Activated CD4-positive, alpha-beta T cell treated with anti-CD3 and anti-CD28 coated beads, Interleukin-2, Interleukin-6, amounts not matched to agents 100 ng/mL and 50 ng/mL, durations not matched to agents 16 hours and 8 hours (primary cell): ENCODE measurements around the gene TFAP2B.

Source experiments
- DNase-seq: peaks from one replicate; pipeline ENCODE4 v3.0.0-alpha.2; 2020

The TFAP2B gene

GRCh38 chr6:50849796-50850180 lies 31.1 kb downstream of the TFAP2B start:
- no peak for DNase-seq

- no peak for DNase-seq
Observed at GRCh38 chr6:50850223-50851048, 31.8 kb downstream of the TFAP2B start.

GRCh38 chr6:50851049-50851845 lies 32.6 kb downstream of the TFAP2B start:
- DNase-seq, result no peak

GRCh38 chr6:50853939-50854338 lies 35.3 kb downstream of the TFAP2B start:
- DNase-seq, result no peak

GRCh38 chr6:50861692-50862091 lies 43.0 kb downstream of the TFAP2B start:
- no peak for DNase-seq

GRCh38 chr6:50862176-50862575 lies 43.5 kb downstream of the TFAP2B start:
- no peak for DNase-seq

- DNase-seq, result no peak
Observed at GRCh38 chr6:50864601-50865000, 45.9 kb downstream of the TFAP2B start.

GRCh38 chr6:50868466-50868865 lies 49.8 kb downstream of the TFAP2B start:
- no peak for DNase-seq

- no peak for DNase-seq
Observed at GRCh38 chr6:50873167-50873566, 54.5 kb downstream of the TFAP2B start.

GRCh38 chr6:50884364-50884763 lies 65.7 kb downstream of the TFAP2B start:
- DNase-seq, result no peak

GRCh38 chr6:50887112-50887511 lies 68.4 kb downstream of the TFAP2B start:
- no peak for DNase-seq

GRCh38 chr6:50889497-50889896 lies 70.8 kb downstream of the TFAP2B start:
- no peak for DNase-seq

GRCh38 chr6:50889935-50890334 lies 71.3 kb downstream of the TFAP2B start:
- DNase-seq, result no peak

GRCh38 chr6:50890579-50890978 lies 71.9 kb downstream of the TFAP2B start:
- no peak for DNase-seq

- no peak for DNase-seq
Observed at GRCh38 chr6:50891290-50891689, 72.6 kb downstream of the TFAP2B start.
